Adipose tissue (tissue), 3 donors: ENCODE results near the gene BBS4. TPM values are rescaled to one million over a fixed set of nuclear protein-coding genes. Genes with fewer than 3 reads are reported as not detected.
A peak's percentile ranks its signal among the peaks of the same experiment; 100 is the strongest.
"Not testable (repeated sequence)": the region's sequence is repeated elsewhere in the genome, so short reads cannot be mapped to it uniquely, and the experiment has no call there.

Experiments used
- H3K27ac ChIP-seq: one replicate; pipeline ENCODE4 v1.5.1; 2013; ENCODE audit warnings: low read depth, low read length
- WGBS, 3 donors: extraction: QIAGEN DNeasy Blood & Tissue Kit; methylation state at CpG; one replicate each; pipeline ENCODE4 v1.1.7; 2013; 5-methylcytosine and 5-hydroxymethylcytosine counted together
- polyA plus RNA-seq, 3 donors: library from polyadenylated mRNA; stranded (reverse); fragments of 200-250 nt; gene quantifications; one replicate each; pipeline ENCODE4 v1.2.3, GENCODE V29; 2013
- donor health status: healthy with polysubstance abuse.
- donor health status: Bipolar disorder and iron deficiency.
- donor health status: healthy.

The BBS4 gene
- polyA plus RNA-seq: 10 to 100 TPM in 2 of 3 donors, 1 to 10 TPM in 1; 8.0 to 12.0 (median 10.0) TPM

- peak within 1 kb of the TSS; percentile 65 for H3K27ac ChIP-seq
- WGBS, 3 donors: 0% methylated on average over 49 of the region's 49 CpGs
Observed at GRCh38 chr15:72685925-72686794, at the start of gene BBS4, which contains the start of gene HIGD2B. Gene BBS4, plus strand, starts transcription at chr15:72686207. Its CDS starts 21 bp downstream, at chr15:72686228. Gene HIGD2B, minus strand, starts transcription at chr15:72686182. Its CDS starts 9,808 bp downstream, at chr15:72676374.

- not testable (repeated sequence) for H3K27ac ChIP-seq
- 0 to 2% (median 1%) methylated on average over 10 to 19 of the region's 43 CpGs for WGBS, 3 donors
Observed at GRCh38 chr15:72636519-72637282, 49.3 kb upstream of the BBS4 start.

- not testable (repeated sequence) for H3K27ac ChIP-seq
- no CpG with 5 or more reads among the region's 26 CpGs for WGBS, 3 donors
Observed at GRCh38 chr15:72639759-72640483, 46.1 kb upstream of the BBS4 start.

- no CpG with 5 or more reads among the region's 2 CpGs for WGBS, 3 donors
Observed at GRCh38 chr15:72642271-72642670, 43.7 kb upstream of the BBS4 start.

GRCh38 chr15:72648631-72649253, 37.3 kb upstream of the BBS4 start:
- WGBS, 3 donors: 77 to 89% (median 86%) methylated on average over 8 of the region's 10 CpGs
- not testable (repeated sequence) for H3K27ac ChIP-seq

More at GRCh38 chr15:72642271-72642670, 43.7 kb upstream of the BBS4 start:
- not testable (repeated sequence) for H3K27ac ChIP-seq

- WGBS, 3 donors: no CpG with 5 or more reads among the region's 7 CpGs
- not testable (repeated sequence) for H3K27ac ChIP-seq
Observed at GRCh38 chr15:72654397-72654796, 31.6 kb upstream of the BBS4 start, which contains the start of gene GOLGA6B. Gene GOLGA6B, plus strand, starts transcription at chr15:72654697. Its CDS starts 41 bp downstream, at chr15:72654738.

- no CpG with 5 or more reads among the region's 3 CpGs for WGBS, 3 donors
- not testable (repeated sequence) for H3K27ac ChIP-seq
Observed at GRCh38 chr15:72656014-72656413, 30.0 kb upstream of the BBS4 start.

- WGBS, 3 donors: 75 to 87% (median 82%) methylated on average over 8 of the region's 10 CpGs
- not testable (repeated sequence) for H3K27ac ChIP-seq
Observed at GRCh38 chr15:72661081-72661480, 24.9 kb upstream of the BBS4 start.

- no CpG with 5 or more reads among the region's 8 CpGs for WGBS, 3 donors
Observed at GRCh38 chr15:72663931-72664330, 22.1 kb upstream of the BBS4 start.

GRCh38 chr15:72665706-72666105, 20.3 kb upstream of the BBS4 start:
- H3K27ac ChIP-seq: not testable (repeated sequence)
- WGBS, 3 donors: 68 to 72% (median 71%) methylated on average over 3 to 5 of the region's 11 CpGs

More at GRCh38 chr15:72663931-72664330, 22.1 kb upstream of the BBS4 start:
- H3K27ac ChIP-seq: not testable (repeated sequence)

- WGBS, 3 donors: 88 to 96% (median 96%) methylated on average over 2 to 4 of the region's 6 CpGs
- not testable (repeated sequence) for H3K27ac ChIP-seq
Observed at GRCh38 chr15:72669803-72670202, 16.2 kb upstream of the BBS4 start.

- not testable (repeated sequence) for H3K27ac ChIP-seq
- WGBS, 3 donors: 3 to 7% (median 5%) methylated on average over 8 of the region's 8 CpGs
Observed at GRCh38 chr15:72670656-72671352, 15.2 kb upstream of the BBS4 start.

- WGBS, 3 donors: 15 to 28% (median 19%) methylated on average over 3 of the region's 3 CpGs
- no peak overlapping the region for H3K27ac ChIP-seq
Observed at GRCh38 chr15:72671525-72671924, 14.5 kb upstream of the BBS4 start.

GRCh38 chr15:72676838-72677237, 9.2 kb upstream of the BBS4 start:
- H3K27ac ChIP-seq: no peak overlapping the region
- WGBS, 3 donors: 88 to 91% (median 89%) methylated on average over 4 of the region's 4 CpGs

- WGBS, 3 donors: 46 to 81% (median 48%) methylated on average over 3 of the region's 3 CpGs
Observed at GRCh38 chr15:72680931-72681330, 5.1 kb upstream of the BBS4 start.

GRCh38 chr15:72682772-72683171, 3.2 kb upstream of the BBS4 start:
- H3K27ac ChIP-seq: no peak overlapping the region
- WGBS, 3 donors: 89 to 98% (median 92%) methylated on average over 3 of the region's 3 CpGs

More at GRCh38 chr15:72680931-72681330, 5.1 kb upstream of the BBS4 start:
- no peak overlapping the region for H3K27ac ChIP-seq

- 10 to 34% (median 28%) methylated on average over 23 of the region's 23 CpGs for WGBS, 3 donors
Observed at GRCh38 chr15:72685301-72685924, 594 bp upstream of the BBS4 start.

More at GRCh38 chr15:72685301-72685924, 594 bp upstream of the BBS4 start:
- peak overlapping the region; percentile 65 for H3K27ac ChIP-seq
